K562 (cell line): ENCODE results near the gene ATG7. TPM values are rescaled to one million over a fixed set of nuclear protein-coding genes. Genes with fewer than 3 reads are reported as not detected.

Experiments
- ATAC-seq: fragments of 200-7000 bp; cut with Tn5 transposase; 3 replicates; pipeline ENCODE4 v1.9.1; 2020; ENCODE audit warnings: moderate library complexity
- BruUV-seq: library from RNA; stranded (reverse); fragments of 400-500 nt; replicated peaks from 2 replicates; lab custom pipeline; 2021; lab: Mats Ljungman, UMichigan
- CTCF ChIA-PET: fragments of 300-600 bp; formaldehyde crosslinking; extraction: SDS; loops from one replicate; lab custom pipeline; 2021; ENCODE audit warnings: low intra/inter-chr PET ratio; lab: Yijun Ruan, JAX
- POLR2A ChIA-PET: fragments of 300-600, 350-650 bp; sonication (Branson Sonifier 250); formaldehyde crosslinking; extraction: SDS; loops from one replicate; lab custom pipeline; 2021; ENCODE audit warnings: antibody characterized with exemption, inconsistent platforms; lab: Yijun Ruan, JAX
- DNase-seq, 4 experiments: peaks; one replicate each; pipeline versions ENCODE4 v3.0.0 to v3.0.0-alpha.2; 2011 to 2018; ENCODE audit warnings: low spot score in 3 of 4, mixed read lengths in 3 of 4; ENCODE audit errors: extremely low read depth in 1 of 4
- FAIRE-seq: peaks from 2 replicates; lab custom pipeline; 2011; peaks lifted over from hg19 to GRCh38; lab: Jason Lieb, UNC
- H2AFZ ChIP-seq: 2 replicates; pipeline ENCODE4 v1.6.0; 2011; ENCODE audit warnings: low read depth, low read length, control low read depth, inconsistent platforms
- H3K27ac ChIP-seq: fragments of 200-600 bp; 3 replicates; pipeline ENCODE4 v1.8.0; 2011; ENCODE audit warnings: low read depth, mild to moderate bottlenecking, control low read depth, inconsistent platforms, low read length, moderate library complexity, mixed read lengths; ENCODE audit errors: extremely low read depth
- H3K27me3 ChIP-seq, 2 experiments: fragments of 300-600 bp in 1 of 2; 2 replicates in 1 of 2; 3 replicates in 1 of 2; pipeline versions ENCODE4 v1.6.0 to v1.8.0; 2011; ENCODE audit warnings: inconsistent platforms in 2 of 2, low read length in 2 of 2, mild to moderate bottlenecking in 1 of 2, mixed read lengths in 1 of 2, moderate library complexity in 1 of 2; ENCODE audit not compliant: control insufficient read depth in 2 of 2, insufficient read depth in 2 of 2
- H3K36me3 ChIP-seq: fragments of 300-600 bp; 3 replicates; pipeline ENCODE4 v1.8.0; 2011; ENCODE audit warnings: mild to moderate bottlenecking, low read length, inconsistent platforms; ENCODE audit not compliant: control insufficient read depth, insufficient read depth
- H3K4me1 ChIP-seq, 2 experiments: fragments of 200-600 bp in 1 of 2; replicated peaks in 1 of 2; 2 replicates in 1 of 2; 3 replicates in 1 of 2; pipeline versions ENCODE4 v1.5.1 to v1.8.0; 2011; ENCODE audit warnings: inconsistent platforms in 2 of 2, low read length in 2 of 2, mild to moderate bottlenecking in 1 of 2, mixed read lengths in 1 of 2, moderate library complexity in 1 of 2; ENCODE audit not compliant: control insufficient read depth in 2 of 2, insufficient read depth in 2 of 2
- H3K4me2 ChIP-seq: 2 replicates; pipeline ENCODE4 v1.6.1; 2011; ENCODE audit warnings: low read length, control low read depth, inconsistent platforms, mixed read lengths; ENCODE audit not compliant: insufficient read depth
- H3K4me3 ChIP-seq: fragments of 200-600 bp; sonication (generic), shearing (Covaris generic); 2 replicates; pipeline ENCODE4 v1.5.1; 2016; ENCODE audit warnings: control low read depth, inconsistent platforms
- H3K79me2 ChIP-seq: fragments of 200-600 bp; 3 replicates; pipeline ENCODE4 v1.8.0; 2011; ENCODE audit warnings: low read length, inconsistent platforms; ENCODE audit not compliant: control insufficient read depth, insufficient read depth
- H3K9ac ChIP-seq, 2 experiments: 2 replicates each; pipeline versions ENCODE4 v1.6.0 to v1.6.1; 2011; ENCODE audit warnings: low read depth in 2 of 2, low read length in 2 of 2, control low read depth in 1 of 2, inconsistent platforms in 1 of 2, mild to moderate bottlenecking in 1 of 2, mixed read lengths in 1 of 2; ENCODE audit not compliant: insufficient read depth in 1 of 2
- H3K9me1 ChIP-seq: one replicate; pipeline ENCODE4 v1.6.0; 2011; ENCODE audit warnings: inconsistent platforms, mild to moderate bottlenecking, low read length, moderate library complexity; ENCODE audit not compliant: control insufficient read depth, insufficient read depth
- H3K9me3 ChIP-seq: replicated peaks from 2 replicates; pipeline ENCODE4 v1.5.1; 2011; ENCODE audit warnings: low read depth, low read length, inconsistent platforms; ENCODE audit not compliant: control insufficient read depth, insufficient read depth
- H4K20me1 ChIP-seq: replicated peaks from 2 replicates; pipeline ENCODE4 v1.6.1; 2011; ENCODE audit warnings: low read length, inconsistent platforms, mixed read lengths; ENCODE audit not compliant: control insufficient read depth, insufficient read depth
- CBX2 ChIP-seq: fragments of 200-600 bp; sonication (generic); IDR thresholded peaks from one replicate; pipeline ENCODE4 v1.6.1; 2012; ENCODE audit warnings: mild to moderate bottlenecking, low read length, inconsistent platforms; ENCODE audit not compliant: insufficient read depth, poor library complexity, severe bottlenecking
- CBX8 ChIP-seq: fragments of 200-600 bp; sonication (generic); IDR thresholded peaks from 2 replicates; pipeline ENCODE4 v1.6.1; 2012; ENCODE audit warnings: borderline replicate concordance, mixed run types, low read depth, mild to moderate bottlenecking, moderate library complexity, mixed read lengths, low read length, control low read depth, inconsistent platforms; ENCODE audit not compliant: poor library complexity, severe bottlenecking; ENCODE audit errors: extremely low read depth
- E2F3 ChIP-seq: fragments of 250-450 bp; sonication (Bioruptor Pico); IDR thresholded peaks from 2 replicates; pipeline ENCODE4 v1.4.0; 2020; ENCODE audit warnings: mild to moderate bottlenecking
- FOS ChIP-seq: IDR thresholded peaks from 3 replicates; pipeline ENCODE4 v1.6.1; 2011; ENCODE audit not compliant: insufficient read length; ENCODE audit errors: extremely low read depth
- HDAC3 ChIP-seq: fragments of 450-650 bp; IDR thresholded peaks from 2 replicates; pipeline ENCODE4 v1.6.1; 2018; ENCODE audit warnings: borderline replicate concordance, mild to moderate bottlenecking, moderate library complexity; ENCODE audit not compliant: partially characterized antibody
- NELFE ChIP-seq: IDR thresholded peaks from 2 replicates; pipeline ENCODE4 v1.6.1; 2011; ENCODE audit warnings: mild to moderate bottlenecking; ENCODE audit not compliant: insufficient read depth, insufficient read length
- NFRKB ChIP-seq: fragments of 450-650 bp; IDR thresholded peaks from 2 replicates; pipeline ENCODE4 v1.6.1; 2016; ENCODE audit warnings: low read depth
- NRF1 ChIP-seq, 2 experiments: fragments of 450-650 bp; IDR thresholded peaks in 1 of 2; conservative IDR thresholded peaks in 1 of 2; 2 replicates each; pipeline ENCODE4 v1.6.1; 2014; ENCODE audit warnings: mild to moderate bottlenecking in 2 of 2
- RFX1 ChIP-seq: fragments of 450-650 bp; IDR thresholded peaks from 2 replicates; pipeline ENCODE4 v1.6.1; 2016; ENCODE audit warnings: mild to moderate bottlenecking, moderate library complexity
- SIX5 ChIP-seq, 2 experiments: IDR thresholded peaks; 2 replicates each; pipeline ENCODE4 v1.6.1; 2011; ENCODE audit warnings: low read length in 2 of 2, borderline replicate concordance in 1 of 2, low read depth in 1 of 2, mild to moderate bottlenecking in 1 of 2, moderate library complexity in 1 of 2; ENCODE audit not compliant: insufficient read depth in 1 of 2
- ZBTB17 ChIP-seq: fragments of 450-650 bp; formaldehyde crosslinking; IDR thresholded peaks from 2 replicates; pipeline ENCODE4 v1.4.0; 2020; ENCODE audit warnings: mild to moderate bottlenecking
- ZNF133 ChIP-seq: fragments of 250-450 bp; sonication (Bioruptor Pico); IDR thresholded peaks from 2 replicates; pipeline ENCODE4 v1.4.0; 2020; ENCODE audit warnings: mild to moderate bottlenecking
- ZNF507 ChIP-seq: conservative IDR thresholded peaks from 2 replicates; pipeline ENCODE4 v1.6.1; 2017; ENCODE audit warnings: missing genetic modification characterization, missing compliant biosample characterization
- ZNF668 ChIP-seq: fragments of 250-450 bp; sonication (Bioruptor Pico); IDR thresholded peaks from 2 replicates; pipeline ENCODE4 v1.8.0; 2022; ENCODE audit warnings: mild to moderate bottlenecking, inconsistent platforms
- ZNF707 ChIP-seq: fragments of 250-450 bp; sonication (Bioruptor Pico); conservative IDR thresholded peaks from 2 replicates; pipeline ENCODE4 v1.8.0; 2022; ENCODE audit warnings: inconsistent platforms, mild to moderate bottlenecking, moderate library complexity
- WGBS: fragments of 100-300 bp; shearing (Covaris generic); methylation state at CpG from one replicate; pipeline ENCODE4 v1.1.6; 2016; ENCODE audit warnings: low coverage, mixed read lengths; ENCODE audit not compliant: insufficient coverage; ENCODE audit errors: missing lambda C conversion rate; 5-methylcytosine and 5-hydroxymethylcytosine counted together
- in situ Hi-C: fragments of 300-500 bp; cut with MboI; formaldehyde crosslinking; loops from 4 replicates; pipeline ENCODE4 v1.15.0; 2018; ENCODE audit warnings: inconsistent platforms, mixed read lengths
- intact Hi-C: fragments of 100-400 bp; cut with micrococcal nuclease; formaldehyde crosslinking; loops from 2 replicates; pipeline ENCODE4 v1.14.2; 2022
- polyA plus RNA-seq, 8 experiments: library from polyadenylated mRNA; depleted of rRNA in 4 of 8; stranded (reverse) in 5 of 8; unstranded in 3 of 8; fragments of >200 nt; fragmentation: Nextera tagmentation in 2 of 8; fragmentation: Illumina TruSeq in 1 of 8; extraction: Ambion mirVana in 2 of 8; extraction: Trizol in 1 of 8; gene quantifications; 2 replicates each; pipeline versions ENCODE4 v1.2.1 to v1.2.3, GENCODE V29; 2011 to 2014; ENCODE audit warnings: inconsistent platforms in 1 of 8, missing spikeins in 1 of 8
- total RNA-seq, 7 experiments: library from RNA; depleted of rRNA in 6 of 7; stranded (reverse); fragments of >200 nt in 6 of 7; fragmentation: Illumina TruSeq in 2 of 7; extraction: Trizol in 2 of 7; gene quantifications; 2 replicates each; pipeline versions ENCODE4 v1.2.1 to v1.2.3, GENCODE V29; 2011 to 2021; ENCODE audit warnings: low replicate concordance in 1 of 7
- TF ChIP-seq, protein P1 (sequence below): fragments of 450-650 bp; IDR thresholded peaks from 2 replicates; pipeline ENCODE4 v1.7.1; 2018; ENCODE audit warnings: mild to moderate bottlenecking, low read depth; ENCODE audit not compliant: partially characterized antibody

Gene ATG7
- total and polyA plus RNA-seq, 9 of the 15 experiments (the other 6 are each of a cell fraction or from before 2014, with no cell fraction given) = 18.3 to 45.3 (median 33.6) TPM

DNA sequence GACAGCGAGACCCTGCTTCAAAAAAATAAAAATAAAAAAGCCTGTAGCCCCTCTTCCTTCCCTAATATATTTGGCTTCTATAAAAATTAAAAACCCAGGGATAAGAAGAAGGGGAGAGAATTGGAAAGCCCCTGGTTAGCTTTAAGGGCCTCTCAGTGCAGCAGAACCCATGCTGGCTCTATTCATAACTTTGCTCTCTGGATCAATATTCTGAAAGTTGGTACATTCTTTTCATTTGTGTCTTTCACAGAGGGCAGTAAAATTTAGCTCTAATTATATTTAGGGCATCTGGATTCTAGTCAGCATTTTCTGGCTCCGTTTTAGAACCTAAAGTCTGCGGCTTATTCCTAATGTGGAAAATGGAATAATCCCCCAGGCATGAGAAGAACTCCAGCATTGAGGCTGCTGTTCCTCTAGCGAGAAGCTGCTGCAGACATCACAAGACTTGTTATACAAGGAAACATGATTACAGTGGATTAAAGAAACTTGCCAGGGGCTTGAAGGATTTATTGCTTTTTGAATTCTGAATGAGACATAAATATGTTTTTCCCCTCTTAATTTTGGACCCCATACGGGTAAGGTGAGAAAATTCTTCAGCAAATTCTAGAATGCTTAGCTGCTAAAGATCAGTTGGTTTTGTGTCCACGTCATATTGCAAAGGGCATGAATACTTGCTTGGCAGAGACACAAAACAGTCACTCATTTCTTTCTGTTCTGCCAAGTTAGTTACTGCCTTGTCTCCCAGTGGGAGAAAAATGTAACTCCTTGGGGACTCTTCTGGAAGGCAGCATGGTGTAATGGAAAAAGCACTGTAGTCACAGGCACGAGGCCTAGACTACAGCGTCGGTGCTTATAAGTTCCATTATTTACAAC, 193.8 kb downstream of the ATG7 start:
- H3K9me3 ChIP-seq = no peaks in the 10 kb centered on the region
- in situ Hi-C loops (no loop called here), intact Hi-C loops (no loop called here)
- no peak overlapping the region for H2AFZ ChIP-seq
- no TSS peak for BruUV-seq
- H3K27ac ChIP-seq = no peak overlapping the region
- H3K79me2 ChIP-seq = no peaks in the 10 kb centered on the region
- TF ChIP-seq NRF1 (conservative IDR thresholded peaks at IDR 0.05 in 1 of 2, IDR thresholded peaks at IDR 0.05 in 1 of 2) = no peak
- no peak for TF ChIP-seq HDAC3
- TF ChIP-seq ZNF507 = no peak
- no peak for TF ChIP-seq NFRKB
- no peak for TF ChIP-seq CBX2
- TF ChIP-seq SIX5 (IDR thresholded peaks at IDR 0.05; ENCODE audit: borderline replicate concordance in 1 of 2, insufficient read depth in 1 of 2, low read depth in 1 of 2, low read length in 2 of 2) = no peak
- no peak for TF ChIP-seq FOS
- no peak for TF ChIP-seq ZBTB17 (CRISPR knock-in tag)
- TF ChIP-seq E2F3 (CRISPR knock-in tag) = no peak
- TF ChIP-seq ZNF707 = no peak
- no peak for TF ChIP-seq ZNF668
- no peak for TF ChIP-seq ZNF133 (CRISPR knock-in tag)
- TF ChIP-seq CBX8 = no peak
- no peak for TF ChIP-seq NELFE
- TF ChIP-seq RFX1 = no peak
- TF ChIP-seq, protein P1, sequence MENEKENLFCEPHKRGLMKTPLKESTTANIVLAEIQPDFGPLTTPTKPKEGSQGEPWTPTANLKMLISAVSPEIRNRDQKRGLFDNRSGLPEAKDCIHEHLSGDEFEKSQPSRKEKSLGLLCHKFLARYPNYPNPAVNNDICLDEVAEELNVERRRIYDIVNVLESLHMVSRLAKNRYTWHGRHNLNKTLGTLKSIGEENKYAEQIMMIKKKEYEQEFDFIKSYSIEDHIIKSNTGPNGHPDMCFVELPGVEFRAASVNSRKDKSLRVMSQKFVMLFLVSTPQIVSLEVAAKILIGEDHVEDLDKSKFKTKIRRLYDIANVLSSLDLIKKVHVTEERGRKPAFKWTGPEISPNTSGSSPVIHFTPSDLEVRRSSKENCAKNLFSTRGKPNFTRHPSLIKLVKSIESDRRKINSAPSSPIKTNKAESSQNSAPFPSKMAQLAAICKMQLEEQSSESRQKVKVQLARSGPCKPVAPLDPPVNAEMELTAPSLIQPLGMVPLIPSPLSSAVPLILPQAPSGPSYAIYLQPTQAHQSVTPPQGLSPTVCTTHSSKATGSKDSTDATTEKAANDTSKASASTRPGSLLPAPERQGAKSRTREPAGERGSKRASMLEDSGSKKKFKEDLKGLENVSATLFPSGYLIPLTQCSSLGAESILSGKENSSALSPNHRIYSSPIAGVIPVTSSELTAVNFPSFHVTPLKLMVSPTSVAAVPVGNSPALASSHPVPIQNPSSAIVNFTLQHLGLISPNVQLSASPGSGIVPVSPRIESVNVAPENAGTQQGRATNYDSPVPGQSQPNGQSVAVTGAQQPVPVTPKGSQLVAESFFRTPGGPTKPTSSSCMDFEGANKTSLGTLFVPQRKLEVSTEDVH = no peak
- FAIRE-seq = no peak
- H3K4me1 ChIP-seq = no peaks in the 10 kb centered on the region
- H3K36me3 ChIP-seq = no peaks in the 10 kb centered on the region
- H3K4me3 ChIP-seq = no peak overlapping the region
- no peak overlapping the region for H3K4me2 ChIP-seq
- no peaks in the 10 kb centered on the region for H3K9me1 ChIP-seq
- H3K9ac ChIP-seq = no peak overlapping the region
- no peak for DNase-seq
- no peaks in the 10 kb centered on the region for H4K20me1 ChIP-seq
- ATAC-seq = no peak
- 84% methylated on average over 9 of the region's 9 CpGs for WGBS
- POLR2A ChIA-PET = interaction anchor here (1.3 kb wide), 1 partner anchor 11 kb away, joined by 3 read pairs; no protein-coding TSS in a partner anchor
- no peaks in the 10 kb centered on the region for H3K27me3 ChIP-seq
- CTCF ChIA-PET = no interaction called here
